HPDE6-E6E7 (cell line): ENCODE results near the gene TRAK1.

Experiments used
- DNase-seq: peaks from one replicate; pipeline ENCODE4 v3.0.0; 2011; ENCODE audit warnings: missing footprints; ENCODE audit errors: extremely low spot score

TRAK1 gene

DNA sequence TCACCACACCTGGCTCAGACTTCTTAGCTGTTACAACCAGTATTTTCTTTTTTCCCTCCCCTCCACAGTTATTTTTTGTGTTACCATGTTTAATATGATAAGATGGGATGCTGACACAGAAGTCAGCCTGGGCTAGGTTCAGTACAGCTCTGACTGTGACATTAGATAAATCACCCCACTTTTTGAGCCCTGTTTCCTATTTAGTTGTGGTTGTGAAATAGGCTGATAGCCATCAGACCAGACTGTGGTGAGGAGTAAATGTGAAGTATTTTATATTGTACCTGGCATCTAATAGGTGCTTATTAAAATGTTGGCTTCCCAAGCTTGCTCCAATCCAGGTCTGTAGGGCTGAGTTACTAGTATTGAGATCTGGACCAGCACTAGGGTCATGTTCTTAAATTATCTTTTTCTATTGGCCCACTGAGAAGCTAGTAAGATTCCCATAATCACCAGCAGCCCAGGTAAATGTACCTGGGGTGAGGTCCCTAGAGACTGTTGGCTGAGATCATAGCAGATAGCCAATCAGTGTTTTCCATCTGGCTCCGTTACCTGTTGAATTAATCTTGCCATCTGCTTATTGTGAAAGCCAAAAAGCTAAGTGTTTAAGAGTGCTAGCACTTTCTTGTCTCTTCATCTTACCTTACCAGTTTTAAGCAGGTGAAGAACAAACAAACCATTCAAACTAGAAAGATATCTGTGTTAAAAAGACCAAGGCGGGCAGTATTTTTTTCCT lies 113.9 kb downstream of the TRAK1 start:
- no peak for DNase-seq

- DNase-seq: no peak
Measured at GRCh38 chr3:42205800-42206514, 114.8 kb downstream of the TRAK1 start.

- no peak for DNase-seq
Measured at GRCh38 chr3:42209917-42210316, 118.8 kb downstream of the TRAK1 start.

- DNase-seq: no peak
Measured at GRCh38 chr3:42210726-42211125, 119.6 kb downstream of the TRAK1 start.

DNA sequence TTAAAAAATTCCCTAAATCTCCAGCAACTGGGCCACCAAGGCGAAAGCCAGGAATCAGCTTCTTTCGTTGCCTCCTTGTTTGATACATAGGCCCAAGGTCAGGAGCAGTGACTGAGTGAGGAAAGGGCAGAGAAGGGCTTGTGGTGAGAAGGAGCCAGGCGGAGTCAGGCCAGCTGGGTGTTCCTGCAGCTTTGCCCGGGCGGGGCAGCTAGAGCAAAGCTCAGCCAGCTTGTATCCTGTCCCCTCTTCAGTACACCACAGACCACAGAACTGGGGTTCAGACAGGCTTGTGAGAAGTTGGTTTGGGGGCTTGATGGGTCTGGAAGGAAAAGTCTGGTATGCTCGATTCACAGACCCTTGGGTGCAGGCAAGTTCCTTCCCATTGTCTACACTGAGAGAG lies 122.3 kb downstream of the TRAK1 start:
- no peak for DNase-seq

GRCh38 chr3:42214064-42214463 lies 122.9 kb downstream of the TRAK1 start:
- DNase-seq: no peak

GRCh38 chr3:42214565-42215283 lies 123.6 kb downstream of the TRAK1 start:
- no peak for DNase-seq

DNA sequence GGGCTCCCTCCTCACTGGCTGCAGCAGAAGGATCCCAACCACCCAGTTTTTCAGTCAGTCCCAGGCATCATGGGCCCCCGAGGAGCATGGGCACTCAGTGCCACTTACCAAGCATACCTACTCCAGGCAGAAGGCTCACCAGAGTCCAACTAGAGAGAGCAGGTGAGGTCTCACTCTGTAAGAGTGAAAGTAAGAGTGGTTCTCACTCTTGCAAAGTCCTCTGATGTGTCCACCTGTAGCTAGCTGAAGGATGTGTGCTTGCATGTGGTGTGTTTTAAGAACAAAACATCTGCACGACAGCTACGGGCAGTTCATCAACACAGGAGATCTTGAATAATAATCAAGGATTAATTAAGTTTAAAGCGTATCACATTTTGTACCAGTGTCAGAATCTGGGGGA lies 125.1 kb downstream of the TRAK1 start:
- DNase-seq: no peak

GRCh38 chr3:42216931-42217333 lies 125.8 kb downstream of the TRAK1 start:
- DNase-seq: no peak

DNA sequence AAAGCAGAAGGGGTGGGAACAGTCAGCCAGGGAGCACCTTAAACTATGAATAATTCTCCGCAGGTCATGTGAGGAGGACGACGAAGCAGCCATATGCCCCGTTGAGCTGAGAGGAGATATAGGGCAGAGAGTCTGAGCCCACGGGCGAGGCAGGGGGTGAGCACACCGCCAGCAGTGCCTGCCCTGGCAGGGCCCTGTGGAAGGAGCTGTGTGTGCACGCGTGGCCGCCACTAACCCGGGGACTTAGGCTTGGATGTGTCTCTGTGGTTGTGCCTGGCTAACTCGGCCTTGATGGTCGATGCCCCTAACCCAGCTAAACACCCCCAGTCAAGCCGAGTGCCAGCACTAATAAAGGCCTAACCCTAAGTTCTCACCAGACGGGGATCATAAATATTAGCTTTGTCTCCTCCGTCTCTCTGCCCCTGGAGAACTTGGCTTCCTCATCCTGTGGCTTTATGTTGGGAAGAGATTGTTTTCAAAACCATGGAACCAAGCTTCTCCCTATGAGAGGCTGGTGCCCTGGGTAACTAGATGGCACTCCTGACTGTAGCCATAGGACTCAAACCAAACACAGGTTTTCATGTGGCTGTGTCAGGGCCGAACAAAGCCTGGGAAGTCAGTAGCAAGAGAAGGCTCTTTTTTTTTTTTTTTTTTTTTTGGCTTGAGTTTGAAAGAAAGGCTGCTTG lies 129.4 kb downstream of the TRAK1 start:
- no peak for DNase-seq

- DNase-seq: no peak
Measured at GRCh38 chr3:42222942-42223693, 132.0 kb downstream of the TRAK1 start.

- no peak for DNase-seq
Measured at GRCh38 chr3:42224178-42224577, 133.0 kb downstream of the TRAK1 start.

GRCh38 chr3:42224658-42225421 lies 133.7 kb downstream of the TRAK1 start:
- DNase-seq: no peak

GRCh38 chr3:42225486-42226363 lies 134.6 kb downstream of the TRAK1 start:
- DNase-seq: no peak

DNA sequence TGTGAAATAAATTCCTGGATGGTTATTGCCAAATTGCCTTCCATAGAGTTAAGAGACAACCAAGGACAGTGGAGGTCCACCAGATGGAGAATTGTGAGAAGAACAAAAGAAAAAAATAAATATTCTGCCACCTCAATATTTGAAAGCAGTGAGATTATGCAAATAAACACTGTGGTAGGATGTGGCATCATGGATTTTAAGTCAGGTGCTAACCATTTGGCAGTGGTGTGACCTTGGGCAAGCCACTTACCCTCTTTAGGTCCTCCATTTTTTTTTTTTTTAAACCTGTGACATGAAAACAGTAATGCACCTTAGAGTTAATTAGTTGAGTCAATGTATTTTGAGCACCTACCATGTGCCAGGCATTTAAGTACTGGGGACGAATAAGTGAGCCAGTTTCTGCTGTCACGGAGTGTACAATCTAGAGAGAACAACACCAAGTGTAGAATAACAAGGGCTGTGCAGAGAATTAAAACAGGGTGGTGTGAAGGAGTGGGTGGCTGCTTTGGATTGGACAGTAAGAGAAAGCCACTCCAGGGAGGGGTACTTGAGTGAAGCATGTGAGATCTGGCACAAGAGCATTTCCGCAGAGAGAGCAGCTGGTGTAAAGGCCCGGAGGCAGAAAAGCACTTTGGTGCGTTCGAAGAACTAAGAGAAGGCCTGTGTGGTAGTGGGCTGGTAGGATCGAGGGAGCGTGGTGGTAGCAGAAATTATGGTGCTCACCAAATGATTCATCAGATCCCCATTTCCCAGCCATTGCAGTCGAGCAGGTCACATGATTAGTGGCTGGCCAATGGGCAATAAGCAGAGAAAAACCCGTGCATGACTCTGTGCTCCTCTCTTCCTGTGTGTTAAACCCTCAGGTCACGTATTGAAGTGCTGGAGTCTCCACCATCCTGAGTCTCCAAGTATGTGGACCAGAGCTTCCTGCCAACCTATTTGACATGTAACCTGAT lies 135.6 kb downstream of the TRAK1 start:
- peak; percentile 2 for DNase-seq

- no peak for DNase-seq
Measured at GRCh38 chr3:42228796-42229195, 137.6 kb downstream of the TRAK1 start.

DNA sequence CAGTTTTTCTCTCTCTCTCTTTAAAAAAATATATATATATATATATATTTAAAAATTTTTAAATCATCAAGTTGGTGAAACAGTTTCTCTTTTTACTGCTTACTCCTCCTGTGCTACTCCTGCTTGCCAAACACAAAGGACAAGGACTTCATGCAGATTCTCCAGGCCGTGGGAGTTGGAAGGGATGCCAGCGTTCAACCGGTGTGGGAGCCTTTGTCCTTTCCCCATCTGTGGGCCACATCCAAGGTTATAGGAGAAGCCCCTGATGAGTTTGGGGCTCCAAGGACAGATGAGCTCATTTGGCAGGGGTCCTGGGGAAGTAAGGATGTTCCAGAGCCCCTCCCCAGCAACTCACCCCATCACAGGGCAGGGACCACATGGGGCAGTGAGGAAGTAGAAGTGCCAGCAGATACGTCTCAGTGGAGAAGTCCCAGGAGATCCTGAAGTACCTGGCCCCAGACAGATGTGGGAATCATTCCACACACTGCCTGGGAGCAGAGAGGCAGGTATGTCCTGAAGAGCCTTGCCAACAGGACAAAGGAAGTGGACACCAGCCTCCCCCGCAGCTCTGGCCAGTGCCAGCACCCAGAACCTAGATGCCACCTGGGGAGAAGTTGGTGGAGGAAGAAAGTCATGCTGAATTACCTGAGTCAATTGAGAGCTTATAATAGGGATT lies 138.2 kb downstream of the TRAK1 start:
- no peak for DNase-seq
